IMR-90 (cell line): ENCODE measurements around the gene OTOGL. TPM values are rescaled to one million over a fixed set of nuclear protein-coding genes. Genes with fewer than 3 reads are reported as not detected.

Source experiments
- ATAC-seq: fragments of 200-7000 bp; cut with Tn5 transposase; 2 replicates; pipeline ENCODE4 v1.9.1; 2020; ENCODE audit warnings: low read depth, mild to moderate bottlenecking, moderate library complexity
- BruUV-seq: library from RNA; stranded (reverse); fragments of 400-500 nt; replicated peaks from 2 replicates; lab custom pipeline; 2021; lab: Mats Ljungman, UMichigan
- CTCF ChIA-PET: fragments of 300-600 bp; formaldehyde crosslinking; extraction: SDS; loops from one replicate; lab custom pipeline; 2021; ENCODE audit warnings: antibody characterized with exemption; lab: Yijun Ruan, JAX
- POLR2A ChIA-PET: fragments of 300-600 bp; sonication (Branson Sonifier 250); formaldehyde crosslinking; loops from one replicate; lab custom pipeline; 2022; ENCODE audit warnings: antibody characterized with exemption; ENCODE audit not compliant: unreplicated experiment; lab: Charles Lee
- DNase-seq: peaks from one replicate; pipeline ENCODE4 v3.0.0; 2013
- H2AFZ ChIP-seq: replicated peaks from 2 replicates; pipeline ENCODE3; 2013; ENCODE audit warnings: low read length, mild to moderate bottlenecking; ENCODE audit not compliant: poor library complexity
- H2AK5ac ChIP-seq: 2 replicates; pipeline ENCODE4 v1.6.1; 2013; ENCODE audit warnings: low read depth, low read length, inconsistent platforms
- H2AK9ac ChIP-seq: replicated peaks from 2 replicates; pipeline ENCODE3; 2013; ENCODE audit warnings: mild to moderate bottlenecking, low read depth, low read length, moderate library complexity; ENCODE audit not compliant: poor library complexity
- H2BK120ac ChIP-seq: 2 replicates; pipeline ENCODE4 v1.6.1; 2013; ENCODE audit warnings: low read depth, low read length, inconsistent platforms
- H2BK15ac ChIP-seq: 3 replicates; pipeline ENCODE4 v1.6.1; 2013; ENCODE audit warnings: low read depth, low read length, inconsistent platforms
- H2BK20ac ChIP-seq: 2 replicates; pipeline ENCODE4 v1.6.1; 2013; ENCODE audit warnings: low read depth, mild to moderate bottlenecking, inconsistent platforms, low read length, moderate library complexity
- H2BK5ac ChIP-seq: 2 replicates; pipeline ENCODE4 v1.6.1; 2013; ENCODE audit warnings: mild to moderate bottlenecking, low read depth, low read length, inconsistent platforms; ENCODE audit not compliant: poor library complexity, severe bottlenecking
- H3K14ac ChIP-seq: replicated peaks from 2 replicates; pipeline ENCODE4 v1.6.1; 2013; ENCODE audit warnings: low read depth, low read length, inconsistent platforms
- H3K18ac ChIP-seq: 2 replicates; pipeline ENCODE4 v1.6.1; 2013; ENCODE audit warnings: low read depth, low read length, control low read depth
- H3K23ac ChIP-seq: 2 replicates; pipeline ENCODE4 v1.6.1; 2013; ENCODE audit warnings: low read depth, low read length, inconsistent platforms
- H3K27ac ChIP-seq: 2 replicates; pipeline ENCODE4 v1.5.1; 2013; ENCODE audit warnings: mild to moderate bottlenecking, control low read depth, low read length; ENCODE audit not compliant: insufficient read depth
- H3K27me3 ChIP-seq: 2 replicates; pipeline ENCODE4 v1.6.1; 2013; ENCODE audit warnings: low read length; ENCODE audit not compliant: control insufficient read depth, insufficient read depth
- H3K36me3 ChIP-seq: 2 replicates; pipeline ENCODE4 v1.6.1; 2013; ENCODE audit warnings: low read length, mixed read lengths; ENCODE audit not compliant: control insufficient read depth, insufficient read depth
- H3K4ac ChIP-seq: 2 replicates; pipeline ENCODE4 v1.6.1; 2013; ENCODE audit warnings: low read depth, low read length, inconsistent platforms
- H3K4me1 ChIP-seq: 2 replicates; pipeline ENCODE4 v1.6.1; 2013; ENCODE audit warnings: low read length, mixed read lengths; ENCODE audit not compliant: control insufficient read depth, insufficient read depth
- H3K4me2 ChIP-seq: 2 replicates; pipeline ENCODE4 v1.6.1; 2013; ENCODE audit warnings: low read depth, mild to moderate bottlenecking, control low read depth, low read length, moderate library complexity
- H3K4me3 ChIP-seq: 2 replicates; pipeline ENCODE4 v1.5.1; 2013; ENCODE audit warnings: low read depth, mild to moderate bottlenecking, control low read depth, low read length, moderate library complexity; ENCODE audit not compliant: insufficient read depth
- H3K56ac ChIP-seq: 2 replicates; pipeline ENCODE4 v1.6.1; 2013; ENCODE audit warnings: low read length, inconsistent platforms; ENCODE audit not compliant: insufficient read depth; ENCODE audit errors: extremely low read depth
- H3K79me1 ChIP-seq, 2 experiments: 2 replicates each; pipeline ENCODE4 v1.6.1; 2013; ENCODE audit warnings: low read length in 2 of 2, inconsistent platforms in 1 of 2, low read depth in 1 of 2
- H3K9ac ChIP-seq: 2 replicates; pipeline ENCODE4 v1.6.1; 2013; ENCODE audit warnings: low read depth, low read length, control low read depth
- H3K9me1 ChIP-seq: 2 replicates; pipeline ENCODE4 v1.6.1; 2013; ENCODE audit warnings: low read length, inconsistent platforms; ENCODE audit not compliant: insufficient read depth
- H3K9me3 ChIP-seq: 2 replicates; pipeline ENCODE4 v1.6.1; 2013; ENCODE audit warnings: low read length; ENCODE audit not compliant: control insufficient read depth, insufficient read depth
- H4K20me1 ChIP-seq: 2 replicates; pipeline ENCODE4 v1.6.1; 2013; ENCODE audit warnings: low read length, inconsistent platforms; ENCODE audit not compliant: insufficient read depth
- H4K5ac ChIP-seq: 2 replicates; pipeline ENCODE4 v1.6.1; 2013; ENCODE audit warnings: mild to moderate bottlenecking, low read depth, low read length, control low read depth
- H4K8ac ChIP-seq, 2 experiments: 2 replicates each; pipeline ENCODE4 v1.6.1; 2013; ENCODE audit warnings: low read depth in 2 of 2, low read length in 2 of 2, control low read depth in 1 of 2, inconsistent platforms in 1 of 2
- H4K91ac ChIP-seq: 2 replicates; pipeline ENCODE4 v1.6.1; 2013; ENCODE audit warnings: low read depth, low read length, inconsistent platforms; ENCODE audit not compliant: insufficient read depth
- BHLHE40 ChIP-seq: fragments of 150-350 bp; IDR thresholded peaks from 2 replicates; pipeline ENCODE4 v1.6.1; 2016; ENCODE audit warnings: mild to moderate bottlenecking, low read depth, low read length
- CEBPB ChIP-seq: IDR thresholded peaks from 2 replicates; pipeline ENCODE4 v1.6.1; 2012; ENCODE audit warnings: low read depth, low read length, improper control_type of control experiment
- CHD1 ChIP-seq: IDR thresholded peaks from 2 replicates; pipeline ENCODE4 v1.6.1; 2012; ENCODE audit warnings: low read depth, low read length, improper control_type of control experiment
- CTCF ChIP-seq: conservative IDR thresholded peaks from 2 replicates; pipeline ENCODE4 v1.5.1; 2012; ENCODE audit warnings: mild to moderate bottlenecking, low read depth, low read length, improper control_type of control experiment
- ELK1 ChIP-seq: fragments of 150-350 bp; IDR thresholded peaks from 2 replicates; pipeline ENCODE4 v1.6.1; 2016; ENCODE audit warnings: low read depth, mild to moderate bottlenecking, low read length, moderate library complexity, borderline replicate concordance
- FOS ChIP-seq: fragments of 150-350 bp; IDR thresholded peaks from 2 replicates; pipeline ENCODE4 v1.6.1; 2016; ENCODE audit warnings: low read depth, low read length
- MAFK ChIP-seq: IDR thresholded peaks from 2 replicates; pipeline ENCODE4 v1.6.1; 2012; ENCODE audit warnings: low read depth, low read length, improper control_type of control experiment
- MAZ ChIP-seq: IDR thresholded peaks from 2 replicates; pipeline ENCODE4 v1.6.1; 2012; ENCODE audit warnings: low read depth, mild to moderate bottlenecking, low read length, improper control_type of control experiment, moderate library complexity, borderline replicate concordance
- MXI1 ChIP-seq: IDR thresholded peaks from 2 replicates; pipeline ENCODE4 v1.6.1; 2012; ENCODE audit warnings: low read depth, mild to moderate bottlenecking, low read length, moderate library complexity, borderline replicate concordance
- NFE2L2 ChIP-seq: fragments of 150-350 bp; IDR thresholded peaks from 2 replicates; pipeline ENCODE4 v1.6.1; 2016; ENCODE audit warnings: low read depth, mild to moderate bottlenecking, low read length
- POLR2A ChIP-seq: IDR thresholded peaks from 2 replicates; pipeline ENCODE4 v1.6.1; 2012; ENCODE audit warnings: mild to moderate bottlenecking, low read depth, low read length
- RAD21 ChIP-seq: IDR thresholded peaks from 2 replicates; pipeline ENCODE4 v1.6.1; 2012; ENCODE audit warnings: low read length, improper control_type of control experiment
- RCOR1 ChIP-seq: IDR thresholded peaks from 2 replicates; pipeline ENCODE4 v1.6.1; 2012; ENCODE audit warnings: mild to moderate bottlenecking, low read length, improper control_type of control experiment; ENCODE audit not compliant: insufficient replicate concordance
- RFX5 ChIP-seq: IDR thresholded peaks from 2 replicates; pipeline ENCODE4 v1.8.0; 2012; ENCODE audit warnings: low read depth, mild to moderate bottlenecking, low read length, moderate library complexity
- SMC3 ChIP-seq: fragments of 150-350 bp; IDR thresholded peaks from 2 replicates; pipeline ENCODE4 v1.6.1; 2016; ENCODE audit warnings: low read depth, mild to moderate bottlenecking, antibody characterized with exemption, low read length, moderate library complexity
- USF2 ChIP-seq: fragments of 150-350 bp; IDR thresholded peaks from 2 replicates; pipeline ENCODE4 v1.6.1; 2017; ENCODE audit warnings: mild to moderate bottlenecking, antibody characterized with exemption, low read length, low read depth
- WGBS, 2 experiments: methylation state at CpG; one replicate each; pipeline versions ENCODE4 v1.1.5 to v1.1.7; 2013; ENCODE audit warnings: missing lambda C conversion rate in 2 of 2; ENCODE audit not compliant: insufficient read length in 1 of 2; ENCODE audit errors: extremely low coverage in 2 of 2; 5-methylcytosine and 5-hydroxymethylcytosine counted together
- dilution Hi-C: fragments of 300-500 bp; cut with HindIII; formaldehyde crosslinking; loops from one replicate; pipeline ENCODE4 v1.14.3; 2018; ENCODE audit warnings: low sequenced_read_pairs; ENCODE audit not compliant: unreplicated experiment
- in situ Hi-C: fragments of 300-500 bp; cut with MboI; formaldehyde crosslinking; loops from 3 replicates; pipeline ENCODE4 v1.14.3; 2019; ENCODE audit warnings: low sequenced_read_pairs, inconsistent platforms, mixed read lengths
- intact Hi-C: fragments of 100-400 bp; cut with micrococcal nuclease; formaldehyde crosslinking; loops from 2 replicates; pipeline ENCODE4 v1.10.0; 2022
- polyA plus RNA-seq, 3 experiments: library from polyadenylated mRNA; depleted of rRNA; stranded (reverse); fragments of >200 nt; gene quantifications; 2 replicates each; pipeline ENCODE4 v1.2.3, GENCODE V29; 2012; ENCODE audit warnings: low replicate concordance in 1 of 3
- total RNA-seq: library from RNA; depleted of rRNA; stranded (reverse); fragments of >200 nt; gene quantifications from 2 replicates; pipeline ENCODE4 v1.2.3, GENCODE V29; 2012

The OTOGL gene
- total and polyA plus RNA-seq, 2 of the 4 experiments (the other 2 are of a cell fraction), result 0.10 to 0.18 TPM

- no peak overlapping the region for H3K23ac ChIP-seq
- H2BK15ac ChIP-seq, result no peak overlapping the region
- H3K4me3 ChIP-seq, result no peak overlapping the region
- TF ChIP-seq CHD1 (no peak), RFX5 (no peak), POLR2A (no peak), RCOR1 (no peak), MXI1 (no peak), CEBPB (no peak), FOS (no peak), SMC3 (no peak), NFE2L2 (no peak), RAD21 (no peak), MAZ (no peak), MAFK (no peak), BHLHE40 (no peak), ELK1 (no peak), CTCF (no peak), USF2 (no peak)
- CTCF ChIA-PET, result no interaction called here
- WGBS, 2 experiments, result no CpG with 5 or more reads among the region's 5 CpGs
- intact Hi-C loops, result no loop called here
- no peak overlapping the region for H3K14ac ChIP-seq
- no peaks in the 10 kb centered on the region for H3K27me3 ChIP-seq
- H2AK5ac ChIP-seq, result no peak overlapping the region
- no peaks in the 10 kb centered on the region for H4K20me1 ChIP-seq
- POLR2A ChIA-PET, result no interaction called here
- no peak overlapping the region for H4K8ac ChIP-seq
- in situ Hi-C loops, result no loop called here
- H2BK20ac ChIP-seq, result no peak overlapping the region
- no peak overlapping the region for H3K27ac ChIP-seq
- no TSS peak for BruUV-seq
- H3K4me1 ChIP-seq, result no peaks in the 10 kb centered on the region
- H3K56ac ChIP-seq, result no peak overlapping the region
- dilution Hi-C loops, result no loop called here
- DNase-seq, result no peak
- no peak overlapping the region for H2AFZ ChIP-seq
- no peak for ATAC-seq
- H3K9me3 ChIP-seq, result no peaks in the 10 kb centered on the region
- H3K79me1 ChIP-seq, result no peaks in the 10 kb centered on the region
- no peak overlapping the region for H3K4ac ChIP-seq
- no peak overlapping the region for H2AK9ac ChIP-seq
- no peak overlapping the region for H3K9ac ChIP-seq
- no peak overlapping the region for H3K18ac ChIP-seq
- H2BK5ac ChIP-seq, result no peak overlapping the region
- H3K36me3 ChIP-seq, result no peaks in the 10 kb centered on the region
- H4K5ac ChIP-seq, result no peak overlapping the region
- no peak overlapping the region for H4K91ac ChIP-seq
- no peak overlapping the region for H2BK120ac ChIP-seq
- no peak overlapping the region for H3K4me2 ChIP-seq
- H3K9me1 ChIP-seq, result no peaks in the 10 kb centered on the region; the same call in 1 of the 2 replicates
Measured at GRCh38 chr12:80173083-80173864, 73.9 kb downstream of the OTOGL start.
